Progenitor cell of endocrine pancreas (in vitro differentiated cells): ENCODE data around the gene CPSF2. TPM values are rescaled to one million over a fixed set of nuclear protein-coding genes. Genes with fewer than 3 reads are reported as not detected.

Experiments
- DNase-seq: peaks from one replicate; pipeline ENCODE4 v3.0.0; 2021; ENCODE audit warnings: low spot score; ENCODE audit not compliant: unreplicated experiment
- H3K27ac Mint-ChIP-seq: 2 replicates; pipeline ENCODE4 v1.8.0; 2021; ENCODE audit warnings: mild to moderate bottlenecking, moderate library complexity, mixed read lengths
- H3K27me3 Mint-ChIP-seq: 2 replicates; pipeline ENCODE4 v1.8.0; 2021; ENCODE audit warnings: mixed read lengths
- H3K36me3 Mint-ChIP-seq: 2 replicates; pipeline ENCODE4 v1.8.0; 2022; ENCODE audit warnings: mixed read lengths; ENCODE audit not compliant: insufficient read depth
- H3K4me1 Mint-ChIP-seq: 2 replicates; pipeline ENCODE4 v1.8.0; 2021; ENCODE audit warnings: low read depth, mixed read lengths
- H3K4me3 Mint-ChIP-seq: 2 replicates; pipeline ENCODE4 v1.8.0; 2021; ENCODE audit warnings: low read depth, mild to moderate bottlenecking, moderate library complexity, mixed read lengths
- H3K9me3 Mint-ChIP-seq: 2 replicates; pipeline ENCODE4 v1.8.0; 2021; ENCODE audit warnings: low read depth, mixed read lengths
- CTCF ChIP-seq: fragments of 200-600 bp; sonication (generic); IDR thresholded peaks from one replicate; pipeline ENCODE4 v1.5.0; 2021; ENCODE audit warnings: antibody characterized with exemption, mild to moderate bottlenecking; ENCODE audit not compliant: unreplicated experiment
- total RNA-seq: library from RNA; stranded (reverse); gene quantifications from 2 replicates; pipeline ENCODE4 v1.2.1, GENCODE V29; 2021

The CPSF2 gene
- total RNA-seq, 1 donor from 2014 or later: 76.2 TPM

GRCh38 chr14:92134456-92134855, 12.7 kb downstream of the CPSF2 start:
- H3K36me3 Mint-ChIP-seq: peaks cover 21% of the 10 kb centered on the region
- H3K4me3 Mint-ChIP-seq: no peak overlapping the region
- no peak for TF ChIP-seq CTCF
- H3K27me3 Mint-ChIP-seq: no peaks in the 10 kb centered on the region
- DNase-seq: no peak
- H3K27ac Mint-ChIP-seq: no peak overlapping the region
- H3K9me3 Mint-ChIP-seq: no peaks in the 10 kb centered on the region
- H3K4me1 Mint-ChIP-seq: no peaks in the 10 kb centered on the region

GRCh38 chr14:92135269-92135668, 13.5 kb downstream of the CPSF2 start:
- Mint-ChIP-seq H3K27ac (no peak overlapping the region), H3K36me3 (peaks cover 17% of the 10 kb centered on the region), H3K9me3 (no peaks in the 10 kb centered on the region), H3K27me3 (no peaks in the 10 kb centered on the region), H3K4me1 (no peaks in the 10 kb centered on the region), H3K4me3 (no peak overlapping the region)
- no peak for DNase-seq
- peak; percentile 59 for TF ChIP-seq CTCF

GRCh38 chr14:92143309-92143708, 21.5 kb downstream of the CPSF2 start:
- no peak for DNase-seq
- Mint-ChIP-seq H3K4me1 (no peaks in the 10 kb centered on the region), H3K27ac (no peak overlapping the region), H3K4me3 (no peak overlapping the region), H3K27me3 (no peaks in the 10 kb centered on the region), H3K36me3 (peaks cover 26% of the 10 kb centered on the region), H3K9me3 (no peaks in the 10 kb centered on the region)
- no peak for TF ChIP-seq CTCF

- peaks cover 27% of the 10 kb centered on the region for H3K36me3 Mint-ChIP-seq
- no peak overlapping the region for H3K4me3 Mint-ChIP-seq
- H3K27me3 Mint-ChIP-seq: no peaks in the 10 kb centered on the region
- no peak overlapping the region for H3K27ac Mint-ChIP-seq
- no peaks in the 10 kb centered on the region for H3K9me3 Mint-ChIP-seq
- no peak for TF ChIP-seq CTCF
- no peaks in the 10 kb centered on the region for H3K4me1 Mint-ChIP-seq
- no peak for DNase-seq
Measured at GRCh38 chr14:92143962-92144361, 22.2 kb downstream of the CPSF2 start.

- Mint-ChIP-seq H3K36me3 (peaks cover 30% of the 10 kb centered on the region), H3K27me3 (no peaks in the 10 kb centered on the region), H3K27ac (no peak overlapping the region), H3K9me3 (no peaks in the 10 kb centered on the region), H3K4me3 (no peak overlapping the region), H3K4me1 (no peaks in the 10 kb centered on the region)
- TF ChIP-seq CTCF: no peak
- DNase-seq: no peak
Measured at GRCh38 chr14:92144708-92145107, 22.9 kb downstream of the CPSF2 start.
